Endodermal cell (in vitro differentiated cells): ENCODE data around the gene MRTFA. TPM values are rescaled to one million over a fixed set of nuclear protein-coding genes. Genes with fewer than 3 reads are reported as not detected.
"Not testable (repeated sequence)": the region's sequence is repeated elsewhere in the genome, so short reads cannot be mapped to it uniquely, and the experiment has no call there.

Experiments used
- DNase-seq: peaks from one replicate; pipeline ENCODE4 v3.0.0-alpha.2; 2017
- H3K27ac ChIP-seq: 2 replicates; pipeline ENCODE4 v1.5.1; 2013; ENCODE audit warnings: mild to moderate bottlenecking, low read depth, low read length, moderate library complexity
- H3K27me3 ChIP-seq: 2 replicates; pipeline ENCODE4 v1.6.1; 2013; ENCODE audit warnings: mild to moderate bottlenecking, low read length, moderate library complexity; ENCODE audit not compliant: insufficient read depth, control insufficient read depth, poor library complexity, severe bottlenecking
- H3K36me3 ChIP-seq: 2 replicates; pipeline ENCODE4 v1.7.0; 2013; ENCODE audit warnings: mild to moderate bottlenecking, low read length, moderate library complexity; ENCODE audit not compliant: control insufficient read depth, insufficient read depth
- H3K4me1 ChIP-seq: one replicate; pipeline ENCODE4 v1.7.0; 2013; ENCODE audit warnings: low read length; ENCODE audit not compliant: control insufficient read depth, insufficient read depth
- H3K4me3 ChIP-seq: 2 replicates; pipeline ENCODE4 v1.5.1; 2013; ENCODE audit warnings: mild to moderate bottlenecking, low read length, moderate library complexity
- H3K9ac ChIP-seq: 2 replicates; pipeline ENCODE4 v1.6.1; 2013; ENCODE audit warnings: mild to moderate bottlenecking, low read length, moderate library complexity; ENCODE audit not compliant: poor library complexity, severe bottlenecking; ENCODE audit errors: extremely low read depth
- H3K9me3 ChIP-seq: 2 replicates; pipeline ENCODE4 v1.6.1; 2013; ENCODE audit warnings: mild to moderate bottlenecking, low read length, moderate library complexity; ENCODE audit not compliant: control insufficient read depth
- H3K27ac Mint-ChIP-seq: 2 replicates; pipeline ENCODE4 v1.8.0; 2020; ENCODE audit warnings: mixed read lengths
- H3K27me3 Mint-ChIP-seq: 2 replicates; pipeline ENCODE4 v1.8.0; 2021; ENCODE audit warnings: mild to moderate bottlenecking, mixed read lengths; ENCODE audit not compliant: insufficient read depth
- H3K36me3 Mint-ChIP-seq: 2 replicates; pipeline ENCODE4 v1.8.0; 2020; ENCODE audit warnings: low read depth, mixed read lengths
- H3K4me1 Mint-ChIP-seq: 2 replicates; pipeline ENCODE4 v1.8.0; 2020; ENCODE audit warnings: mixed read lengths
- H3K4me3 Mint-ChIP-seq: 2 replicates; pipeline ENCODE4 v1.8.0; 2020; ENCODE audit warnings: mild to moderate bottlenecking, moderate library complexity, mixed read lengths
- H3K9me3 Mint-ChIP-seq: 2 replicates; pipeline ENCODE4 v1.8.0; 2020; ENCODE audit warnings: mild to moderate bottlenecking, mixed read lengths
- WGBS, 2 experiments: methylation state at CpG; one replicate each; pipeline versions ENCODE4 v1.1.5 to v1.1.7; 2013; ENCODE audit warnings: missing lambda C conversion rate in 2 of 2, mixed read lengths in 1 of 2; ENCODE audit not compliant: insufficient coverage in 1 of 2, insufficient read length in 1 of 2; 5-methylcytosine and 5-hydroxymethylcytosine counted together
- total RNA-seq, 2 donors: library from RNA; stranded (reverse); fragmentation: NEBNext Ultra II Directional in 1 of 2; extraction: Animal tissue kit (Norgen Biotek cat#: 25700) in 1 of 2; gene quantifications; 2 replicates in 1 of 2; 3 replicates in 1 of 2; pipeline ENCODE4 v1.2.1, GENCODE V29; 2021
- TF ChIP-seq, protein P1 (sequence below): fragments of 200-600 bp; sonication (generic); conservative IDR thresholded peaks from 2 replicates; pipeline ENCODE4 v1.5.0; 2021; ENCODE audit warnings: antibody characterized with exemption, mild to moderate bottlenecking

Gene MRTFA
- total RNA-seq, 2 donors from 2014 or later: 43.3 to 44.7 TPM

DNA sequence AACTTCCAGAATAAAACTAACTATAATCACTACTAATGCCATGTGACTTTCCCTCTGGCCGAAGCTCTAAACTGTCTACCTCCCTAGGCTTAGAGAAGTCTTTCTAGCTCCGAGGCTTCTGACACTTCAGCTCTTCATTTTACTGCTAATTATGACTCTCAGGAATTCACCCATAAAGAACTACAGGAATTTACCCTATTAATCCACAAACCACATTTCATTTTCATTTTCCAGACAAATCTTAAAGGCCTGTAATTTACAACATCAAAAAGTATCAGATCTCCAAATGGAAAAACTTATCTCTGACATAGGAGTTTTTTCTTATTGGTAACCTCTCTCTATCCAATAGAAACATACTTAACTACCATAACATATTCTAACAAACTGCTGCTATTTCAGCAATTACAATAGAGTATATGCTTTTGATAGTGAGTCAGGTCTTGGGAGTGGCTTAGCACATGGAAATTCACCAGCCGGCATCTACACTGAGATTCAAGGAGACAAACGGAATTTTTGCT, 33.4 kb downstream of the MRTFA start:
- no peak overlapping the region for H3K4me3 ChIP-seq
- no peaks in the 10 kb centered on the region for H3K27me3 Mint-ChIP-seq
- H3K4me1 ChIP-seq: peaks cover 9% of the 10 kb centered on the region
- H3K36me3 ChIP-seq: no peaks in the 10 kb centered on the region
- DNase-seq: no peak
- no peak overlapping the region for H3K27ac ChIP-seq
- H3K4me3 Mint-ChIP-seq: no peak overlapping the region
- H3K36me3 Mint-ChIP-seq: peaks cover 2% of the 10 kb centered on the region
- H3K4me1 Mint-ChIP-seq: peaks cover 32% of the 10 kb centered on the region
- H3K9ac ChIP-seq: no peak overlapping the region
- WGBS, 2 experiments: 96% methylated on average over 2 to 4 of the region's 4 CpGs
- no peaks in the 10 kb centered on the region for H3K9me3 Mint-ChIP-seq
- TF ChIP-seq, protein P1, sequence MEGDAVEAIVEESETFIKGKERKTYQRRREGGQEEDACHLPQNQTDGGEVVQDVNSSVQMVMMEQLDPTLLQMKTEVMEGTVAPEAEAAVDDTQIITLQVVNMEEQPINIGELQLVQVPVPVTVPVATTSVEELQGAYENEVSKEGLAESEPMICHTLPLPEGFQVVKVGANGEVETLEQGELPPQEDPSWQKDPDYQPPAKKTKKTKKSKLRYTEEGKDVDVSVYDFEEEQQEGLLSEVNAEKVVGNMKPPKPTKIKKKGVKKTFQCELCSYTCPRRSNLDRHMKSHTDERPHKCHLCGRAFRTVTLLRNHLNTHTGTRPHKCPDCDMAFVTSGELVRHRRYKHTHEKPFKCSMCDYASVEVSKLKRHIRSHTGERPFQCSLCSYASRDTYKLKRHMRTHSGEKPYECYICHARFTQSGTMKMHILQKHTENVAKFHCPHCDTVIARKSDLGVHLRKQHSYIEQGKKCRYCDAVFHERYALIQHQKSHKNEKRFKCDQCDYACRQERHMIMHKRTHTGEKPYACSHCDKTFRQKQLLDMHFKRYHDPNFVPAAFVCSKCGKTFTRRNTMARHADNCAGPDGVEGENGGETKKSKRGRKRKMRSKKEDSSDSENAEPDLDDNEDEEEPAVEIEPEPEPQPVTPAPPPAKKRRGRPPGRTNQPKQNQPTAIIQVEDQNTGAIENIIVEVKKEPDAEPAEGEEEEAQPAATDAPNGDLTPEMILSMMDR: no peak
- H3K9me3 ChIP-seq: no peaks in the 10 kb centered on the region
- H3K27me3 ChIP-seq: no peaks in the 10 kb centered on the region
- H3K27ac Mint-ChIP-seq: no peak overlapping the region

DNA sequence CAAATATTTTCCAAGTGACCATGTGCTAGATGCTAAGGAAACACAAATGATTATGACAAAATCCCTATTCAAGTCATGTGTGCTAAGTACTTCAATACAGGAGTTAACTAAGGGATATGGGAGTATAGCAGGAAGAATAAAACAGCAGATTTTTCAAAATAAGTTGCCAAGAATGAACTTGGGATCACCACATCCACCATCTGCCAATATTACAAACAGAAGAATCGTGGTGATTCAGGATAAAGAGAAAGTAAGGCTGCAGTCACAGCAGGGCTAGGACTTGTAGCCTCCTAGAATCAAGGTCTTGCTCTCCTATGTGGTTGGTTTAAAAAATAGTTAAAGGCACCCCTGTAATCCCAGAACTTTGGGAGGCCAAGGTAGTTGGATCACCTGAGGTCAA, 34.3 kb downstream of the MRTFA start:
- TF ChIP-seq, protein P1: no peak

DNA sequence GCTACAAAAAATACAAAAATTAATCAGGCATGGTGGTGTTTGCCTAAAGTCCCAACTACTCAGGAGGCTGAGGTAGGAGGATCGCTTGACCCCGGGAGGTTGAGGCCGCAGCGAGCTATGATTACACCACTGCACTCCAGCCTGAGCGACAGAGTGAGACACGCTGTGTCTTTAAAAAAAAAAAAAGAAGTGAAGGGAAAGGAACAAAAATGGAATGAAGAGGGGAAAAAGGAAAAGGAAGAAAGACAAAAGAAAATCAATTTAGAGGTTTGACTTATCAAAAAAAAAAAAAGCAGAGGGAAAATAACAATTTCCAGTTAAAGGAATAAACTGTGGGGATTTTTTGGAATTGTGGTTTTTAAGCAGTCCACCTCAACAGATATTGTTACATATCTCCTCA, 36.8 kb downstream of the MRTFA start:
- TF ChIP-seq, protein P1: no peak
- H3K36me3 Mint-ChIP-seq: no peaks in the 10 kb centered on the region
- no peak overlapping the region for H3K4me3 Mint-ChIP-seq
- H3K4me3 ChIP-seq: no peak overlapping the region
- H3K4me1 ChIP-seq: no peaks in the 10 kb centered on the region
- no peaks in the 10 kb centered on the region for H3K27me3 Mint-ChIP-seq
- no peaks in the 10 kb centered on the region for H3K27me3 ChIP-seq
- no peaks in the 10 kb centered on the region for H3K36me3 ChIP-seq
- DNase-seq: no peak
- no peaks in the 10 kb centered on the region for H3K9me3 ChIP-seq
- H3K4me1 Mint-ChIP-seq: peaks cover 20% of the 10 kb centered on the region
- no peak overlapping the region for H3K27ac ChIP-seq
- 96 to 99% methylated on average over 6 of the region's 6 CpGs for whole genome bisulfite sequencing, 2 experiments
- H3K9ac ChIP-seq: no peak overlapping the region
- no peaks in the 10 kb centered on the region for H3K9me3 Mint-ChIP-seq
- H3K27ac Mint-ChIP-seq: no peak overlapping the region

More for the DNA sequence above, 34.3 kb downstream of the MRTFA start:
- peaks cover 2% of the 10 kb centered on the region for H3K36me3 Mint-ChIP-seq
- H3K9me3 ChIP-seq: no peaks in the 10 kb centered on the region
- H3K4me3 Mint-ChIP-seq: no peak overlapping the region
- 80 to 100% methylated on average over 1 of the region's 1 CpG for WGBS, 2 experiments
- peaks cover 9% of the 10 kb centered on the region for H3K4me1 ChIP-seq
- no peak for DNase-seq
- no peak overlapping the region for H3K27ac Mint-ChIP-seq
- H3K27ac ChIP-seq: no peak overlapping the region
- no peaks in the 10 kb centered on the region for H3K27me3 ChIP-seq
- peaks cover 35% of the 10 kb centered on the region for H3K4me1 Mint-ChIP-seq
- no peaks in the 10 kb centered on the region for H3K9me3 Mint-ChIP-seq
- no peak overlapping the region for H3K4me3 ChIP-seq
- H3K9ac ChIP-seq: no peak overlapping the region
- no peaks in the 10 kb centered on the region for H3K27me3 Mint-ChIP-seq
- no peaks in the 10 kb centered on the region for H3K36me3 ChIP-seq

DNA sequence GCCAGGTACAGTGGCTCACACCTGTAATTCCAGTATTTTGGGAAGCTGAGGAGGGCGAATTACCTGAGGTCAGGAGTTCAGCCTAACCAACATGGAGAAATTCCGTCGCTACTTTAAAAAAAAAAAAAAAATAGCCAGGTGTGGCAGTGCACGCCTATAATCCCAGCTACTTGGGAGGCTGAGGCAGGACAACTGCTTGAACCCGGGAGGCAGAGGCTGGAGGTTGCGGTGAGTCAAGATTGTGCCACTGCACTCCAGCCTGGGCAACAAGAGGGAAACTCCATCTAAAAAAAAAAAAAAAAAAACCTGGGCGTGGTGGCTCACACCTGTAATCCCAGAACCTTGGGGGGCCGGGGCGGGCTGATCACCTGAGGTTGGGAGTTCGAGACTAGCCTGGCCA, 37.8 kb downstream of the MRTFA start:
- not testable (repeated sequence) for H3K27ac Mint-ChIP-seq, H3K27me3 Mint-ChIP-seq

More for the DNA sequence above, 37.8 kb downstream of the MRTFA start:
- not testable (repeated sequence) for H3K4me3 ChIP-seq, H3K36me3 ChIP-seq, H3K4me3 Mint-ChIP-seq, H3K9me3 Mint-ChIP-seq, DNase-seq, H3K4me1 ChIP-seq, H3K27ac ChIP-seq, H3K9me3 ChIP-seq, H3K27me3 ChIP-seq, H3K9ac ChIP-seq, H3K36me3 Mint-ChIP-seq
- peaks cover 28% of the 10 kb centered on the region for H3K4me1 Mint-ChIP-seq
- WGBS, 2 experiments: 87 to 96% methylated on average over 3 to 10 of the region's 10 CpGs
